Measurements from ENCODE around the gene CTLA4. TPM values are rescaled to one million over a fixed set of nuclear protein-coding genes. Genes with fewer than 3 reads are reported as not detected.

Gene CTLA4
- total and polyA plus RNA-seq, 10 of the 15 experiments (the other 5 are each of a cell fraction or from before 2014, with no cell fraction given), result not detected

DNA sequence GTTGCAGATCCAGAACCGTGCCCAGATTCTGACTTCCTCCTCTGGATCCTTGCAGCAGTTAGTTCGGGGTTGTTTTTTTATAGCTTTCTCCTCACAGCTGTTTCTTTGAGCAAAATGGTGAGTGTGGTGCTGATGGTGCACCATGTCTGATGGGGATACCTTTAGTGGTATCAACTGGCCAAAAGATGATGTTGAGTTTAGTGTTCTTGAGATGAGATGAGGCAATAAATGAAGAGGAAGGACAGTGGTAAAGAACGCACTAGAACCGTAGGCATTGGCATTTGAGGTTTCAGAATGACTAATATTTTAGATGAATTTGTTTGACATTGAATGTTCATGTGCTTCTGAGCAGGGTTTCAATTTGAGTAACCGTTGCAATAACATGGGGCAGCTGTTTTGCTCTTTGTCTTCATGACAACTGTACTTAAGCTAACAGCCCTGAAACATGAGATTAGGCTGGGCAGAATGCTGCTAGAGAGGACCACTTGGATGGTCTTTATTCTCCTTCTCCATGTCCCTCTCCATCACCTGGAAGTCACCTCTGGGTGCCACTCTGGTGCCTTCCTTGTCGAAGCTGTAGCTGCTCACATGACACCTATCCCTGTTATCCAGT lies 3.9 kb downstream of the CTLA4 start (continued):
- TF ChIP-seq, protein P1, sequence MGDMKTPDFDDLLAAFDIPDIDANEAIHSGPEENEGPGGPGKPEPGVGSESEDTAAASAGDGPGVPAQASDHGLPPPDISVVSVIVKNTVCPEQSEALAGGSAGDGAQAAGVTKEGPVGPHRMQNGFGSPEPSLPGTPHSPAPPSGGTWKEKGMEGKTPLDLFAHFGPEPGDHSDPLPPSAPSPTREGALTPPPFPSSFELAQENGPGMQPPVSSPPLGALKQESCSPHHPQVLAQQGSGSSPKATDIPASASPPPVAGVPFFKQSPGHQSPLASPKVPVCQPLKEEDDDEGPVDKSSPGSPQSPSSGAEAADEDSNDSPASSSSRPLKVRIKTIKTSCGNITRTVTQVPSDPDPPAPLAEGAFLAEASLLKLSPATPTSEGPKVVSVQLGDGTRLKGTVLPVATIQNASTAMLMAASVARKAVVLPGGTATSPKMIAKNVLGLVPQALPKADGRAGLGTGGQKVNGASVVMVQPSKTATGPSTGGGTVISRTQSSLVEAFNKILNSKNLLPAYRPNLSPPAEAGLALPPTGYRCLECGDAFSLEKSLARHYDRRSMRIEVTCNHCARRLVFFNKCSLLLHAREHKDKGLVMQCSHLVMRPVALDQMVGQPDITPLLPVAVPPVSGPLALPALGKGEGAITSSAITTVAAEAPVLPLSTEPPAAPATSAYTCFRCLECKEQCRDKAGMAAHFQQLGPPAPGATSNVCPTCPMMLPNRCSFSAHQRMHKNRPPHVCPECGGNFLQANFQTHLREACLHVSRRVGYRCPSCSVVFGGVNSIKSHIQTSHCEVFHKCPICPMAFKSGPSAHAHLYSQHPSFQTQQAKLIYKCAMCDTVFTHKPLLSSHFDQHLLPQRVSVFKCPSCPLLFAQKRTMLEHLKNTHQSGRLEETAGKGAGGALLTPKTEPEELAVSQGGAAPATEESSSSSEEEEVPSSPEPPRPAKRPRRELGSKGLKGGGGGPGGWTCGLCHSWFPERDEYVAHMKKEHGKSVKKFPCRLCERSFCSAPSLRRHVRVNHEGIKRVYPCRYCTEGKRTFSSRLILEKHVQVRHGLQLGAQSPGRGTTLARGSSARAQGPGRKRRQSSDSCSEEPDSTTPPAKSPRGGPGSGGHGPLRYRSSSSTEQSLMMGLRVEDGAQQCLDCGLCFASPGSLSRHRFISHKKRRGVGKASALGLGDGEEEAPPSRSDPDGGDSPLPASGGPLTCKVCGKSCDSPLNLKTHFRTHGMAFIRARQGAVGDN (IDR thresholded peaks at IDR 0.05), result no peak
- TF ChIP-seq ETV6 (conservative IDR thresholded peaks at IDR 0.05 in 1 of 2, IDR thresholded peaks at IDR 0.05 in 1 of 2; ENCODE audit: borderline replicate concordance in 1 of 2, low read depth in 1 of 2) (peak in 1 of 2 experiments; percentile 80; a peak in 2 of 4 replicates), DPF2 (IDR thresholded peaks at IDR 0.05) (peak; percentile 72), STAT1 (conservative IDR thresholded peaks at IDR 0.05) (no peak), BCL3 (IDR thresholded peaks at IDR 0.05; ENCODE audit: borderline replicate concordance, insufficient read depth, low read depth, low read length, poor library complexity, severe bottlenecking) (peak; percentile 25), CEBPB (IDR thresholded peaks at IDR 0.05; ENCODE audit: borderline replicate concordance in 1 of 2, low read depth in 2 of 2, low read length in 2 of 2) (no peak; a peak in 1 of 4 replicates), SMAD5 (IDR thresholded peaks at IDR 0.05; ENCODE audit: low read depth) (no peak), CREM (IDR thresholded peaks at IDR 0.05; ENCODE audit: low read depth) (peak; percentile 43; the same call in 1 of the 2 replicates), KAT2A (conservative IDR thresholded peaks at IDR 0.05; ENCODE audit: control insufficient read depth, low read depth, low read length) (no peak), POLR2AphosphoS5 (IDR thresholded peaks at IDR 0.05; ENCODE audit: low read length) (no peak), NBN (IDR thresholded peaks at IDR 0.05) (no peak), SREBF1 (IDR thresholded peaks at IDR 0.05; ENCODE audit: low read length) (peak; percentile 64)
- TF ChIP-seq, protein P2, sequence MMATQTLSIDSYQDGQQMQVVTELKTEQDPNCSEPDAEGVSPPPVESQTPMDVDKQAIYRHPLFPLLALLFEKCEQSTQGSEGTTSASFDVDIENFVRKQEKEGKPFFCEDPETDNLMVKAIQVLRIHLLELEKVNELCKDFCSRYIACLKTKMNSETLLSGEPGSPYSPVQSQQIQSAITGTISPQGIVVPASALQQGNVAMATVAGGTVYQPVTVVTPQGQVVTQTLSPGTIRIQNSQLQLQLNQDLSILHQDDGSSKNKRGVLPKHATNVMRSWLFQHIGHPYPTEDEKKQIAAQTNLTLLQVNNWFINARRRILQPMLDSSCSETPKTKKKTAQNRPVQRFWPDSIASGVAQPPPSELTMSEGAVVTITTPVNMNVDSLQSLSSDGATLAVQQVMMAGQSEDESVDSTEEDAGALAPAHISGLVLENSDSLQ (IDR thresholded peaks at IDR 0.05), result no peak
